BJ (cell line): ENCODE results near the gene YRDC. TPM values are rescaled to one million over a fixed set of nuclear protein-coding genes. Genes with fewer than 3 reads are reported as not detected.

ENCODE experiments used
- CTCF ChIA-PET: fragments of 350-600 bp; formaldehyde crosslinking; extraction: SDS; loops from one replicate; lab custom pipeline; 2021; ENCODE audit warnings: antibody characterized with exemption, inconsistent platforms; lab: Yijun Ruan, JAX
- POLR2A ChIA-PET: fragments of 300-600 bp; sonication (Branson Sonifier 250); formaldehyde crosslinking; extraction: SDS; loops from one replicate; lab custom pipeline; 2021; ENCODE audit warnings: antibody characterized with exemption; lab: Charles Lee
- DNase-seq: peaks from one replicate; pipeline ENCODE4 v3.0.0-alpha.2; 2011; ENCODE audit warnings: low read depth
- H3K27me3 ChIP-seq: 2 replicates; pipeline ENCODE4 v1.6.0; 2011; ENCODE audit warnings: low read length; ENCODE audit not compliant: control insufficient read depth, insufficient read depth
- H3K36me3 ChIP-seq: 2 replicates; pipeline ENCODE4 v1.5.1; 2011; ENCODE audit warnings: low read length; ENCODE audit not compliant: control insufficient read depth, insufficient read depth
- H3K4me3 ChIP-seq: 2 replicates; pipeline ENCODE4 v1.5.1; 2011; ENCODE audit warnings: low read depth, mild to moderate bottlenecking, control low read depth, low read length
- polyA plus RNA-seq: library from polyadenylated mRNA; depleted of rRNA; stranded (reverse); fragments of >200 nt; gene quantifications from 2 replicates; pipeline ENCODE4 v1.2.3, GENCODE V29; 2011
- TF ChIP-seq, protein P1 (sequence below): IDR thresholded peaks from 2 replicates; pipeline ENCODE4 v1.5.1; 2011; ENCODE audit warnings: low read depth, mild to moderate bottlenecking, control low read depth, inconsistent platforms, low read length, moderate library complexity; ENCODE audit not compliant: insufficient read depth

YRDC gene
- polyA plus RNA-seq, 1 experiment = 19.8 TPM

- DNase-seq = no peak
- POLR2A ChIA-PET = no interaction called here
- TF ChIP-seq, protein P1, sequence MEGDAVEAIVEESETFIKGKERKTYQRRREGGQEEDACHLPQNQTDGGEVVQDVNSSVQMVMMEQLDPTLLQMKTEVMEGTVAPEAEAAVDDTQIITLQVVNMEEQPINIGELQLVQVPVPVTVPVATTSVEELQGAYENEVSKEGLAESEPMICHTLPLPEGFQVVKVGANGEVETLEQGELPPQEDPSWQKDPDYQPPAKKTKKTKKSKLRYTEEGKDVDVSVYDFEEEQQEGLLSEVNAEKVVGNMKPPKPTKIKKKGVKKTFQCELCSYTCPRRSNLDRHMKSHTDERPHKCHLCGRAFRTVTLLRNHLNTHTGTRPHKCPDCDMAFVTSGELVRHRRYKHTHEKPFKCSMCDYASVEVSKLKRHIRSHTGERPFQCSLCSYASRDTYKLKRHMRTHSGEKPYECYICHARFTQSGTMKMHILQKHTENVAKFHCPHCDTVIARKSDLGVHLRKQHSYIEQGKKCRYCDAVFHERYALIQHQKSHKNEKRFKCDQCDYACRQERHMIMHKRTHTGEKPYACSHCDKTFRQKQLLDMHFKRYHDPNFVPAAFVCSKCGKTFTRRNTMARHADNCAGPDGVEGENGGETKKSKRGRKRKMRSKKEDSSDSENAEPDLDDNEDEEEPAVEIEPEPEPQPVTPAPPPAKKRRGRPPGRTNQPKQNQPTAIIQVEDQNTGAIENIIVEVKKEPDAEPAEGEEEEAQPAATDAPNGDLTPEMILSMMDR = no peak
- H3K36me3 ChIP-seq = no peaks in the 10 kb centered on the region
- no peak overlapping the region for H3K4me3 ChIP-seq
- H3K27me3 ChIP-seq = peaks cover 22% of the 10 kb centered on the region
- CTCF ChIA-PET = no interaction called here
These were observed 45.5 kb downstream of the YRDC start for GRCh38 chr1:37762516-37762915.

- ChIA-PET CTCF (no interaction called here), POLR2A (no interaction called here)
- Histone ChIP-seq H3K36me3 (no peaks in the 10 kb centered on the region), H3K27me3 (peaks cover 20% of the 10 kb centered on the region), H3K4me3 (no peak overlapping the region)
- TF ChIP-seq, protein P1 = no peak
- no peak for DNase-seq
These were observed 46.5 kb downstream of the YRDC start for GRCh38 chr1:37761416-37762095.

DNA sequence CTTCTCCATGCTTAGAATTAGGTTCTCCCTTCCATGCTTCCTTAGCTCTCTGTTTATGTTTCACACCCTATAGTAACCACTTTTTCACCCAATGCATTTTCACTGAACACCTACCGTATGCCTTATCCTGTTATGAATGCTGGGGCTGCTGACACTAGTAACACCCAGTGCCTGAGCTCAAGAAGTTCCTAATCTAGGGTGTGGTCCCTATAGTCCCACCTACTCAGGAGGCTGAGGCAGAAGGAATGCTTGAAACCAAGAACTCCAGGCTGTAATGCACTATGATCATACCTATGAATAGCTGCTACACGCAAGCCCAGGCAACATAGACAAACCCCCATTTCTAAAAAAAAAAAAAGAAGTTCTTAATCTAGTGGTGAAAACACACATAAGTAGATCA, 48.6 kb downstream of the YRDC start:
- TF ChIP-seq, protein P1 = no peak
- ChIA-PET CTCF (no interaction called here), POLR2A (no interaction called here)
- Histone ChIP-seq H3K4me3 (no peak overlapping the region), H3K36me3 (no peaks in the 10 kb centered on the region), H3K27me3 (peaks cover 14% of the 10 kb centered on the region)
- DNase-seq = no peak

DNA sequence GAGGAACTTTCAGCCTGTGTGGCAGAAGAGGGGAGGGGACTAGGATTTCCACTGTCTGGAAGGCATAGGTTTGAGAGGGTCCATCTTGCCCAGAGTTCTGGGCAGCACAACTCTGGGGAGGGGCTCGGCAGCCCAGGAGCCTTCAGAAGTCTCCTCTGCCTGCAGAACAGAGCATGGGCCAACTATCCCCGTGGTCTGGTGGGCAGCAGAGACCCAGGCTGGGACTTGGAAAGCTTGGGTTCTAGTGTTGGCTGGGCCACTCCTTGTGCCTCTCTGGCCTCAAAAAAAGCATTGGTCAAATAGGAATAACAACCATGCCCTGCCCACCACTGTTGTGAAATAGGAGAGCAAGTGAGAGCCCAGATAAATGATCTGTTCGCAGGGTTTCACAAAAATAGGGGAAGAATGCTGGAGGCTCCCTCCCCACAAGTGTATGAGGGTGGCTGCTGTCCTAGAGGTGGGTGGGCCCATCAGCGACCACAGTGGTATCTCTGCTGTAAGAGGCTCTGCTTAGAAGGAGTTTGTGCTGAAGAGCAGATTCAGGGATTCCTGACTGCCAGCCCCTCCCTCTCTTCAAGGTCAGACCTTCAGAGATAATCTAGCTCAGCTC, 52.0 kb downstream of the YRDC start:
- Histone ChIP-seq H3K36me3 (no peaks in the 10 kb centered on the region), H3K27me3 (peaks cover 27% of the 10 kb centered on the region), H3K4me3 (no peak overlapping the region)
- TF ChIP-seq, protein P1 = no peak
- no peak for DNase-seq
- CTCF ChIA-PET = no interaction called here
- POLR2A ChIA-PET = no interaction called here

DNA sequence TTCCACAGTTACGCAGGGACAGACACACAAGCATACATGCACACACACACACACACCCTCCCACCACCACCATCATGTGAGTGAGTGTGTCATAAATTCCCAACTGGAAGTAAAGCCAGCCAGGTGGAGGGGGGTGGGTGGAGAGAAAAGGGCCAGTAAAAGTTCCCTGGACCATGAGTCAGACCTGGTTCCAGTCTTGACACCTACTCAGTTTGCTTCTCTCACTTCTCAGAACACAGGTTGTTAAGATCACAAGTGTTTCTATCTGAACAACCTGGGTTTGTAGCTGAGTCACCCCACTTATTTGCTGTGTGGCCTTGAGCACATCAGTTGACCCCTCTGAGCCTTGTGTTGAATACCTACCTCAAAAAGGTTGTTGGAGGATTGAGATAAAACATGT, 52.7 kb downstream of the YRDC start:
- TF ChIP-seq, protein P1 = no peak
- no peak for DNase-seq
- POLR2A ChIA-PET = no interaction called here
- Histone ChIP-seq H3K36me3 (no peaks in the 10 kb centered on the region), H3K4me3 (no peak overlapping the region), H3K27me3 (peaks cover 27% of the 10 kb centered on the region)
- CTCF ChIA-PET = no interaction called here
